RWPE2 (cell line): ENCODE data around the gene RSU1.

Experiments used
- ATAC-seq: fragments of 200-7000 bp; cut with Tn5 transposase; 3 replicates; pipeline ENCODE4 v1.9.1; 2021; ENCODE audit warnings: low read depth
- DNase-seq: peaks from one replicate; pipeline ENCODE4 v3.0.0-alpha.2; 2020; ENCODE audit warnings: low spot score
- H3K27ac ChIP-seq: fragments of 450-650 bp; 2 replicates; pipeline ENCODE4 v1.5.1; 2017; ENCODE audit warnings: mild to moderate bottlenecking; ENCODE audit not compliant: poor library complexity, severe bottlenecking
- H3K27me3 ChIP-seq: fragments of 250-450 bp; sonication (Bioruptor Pico); 2 replicates; pipeline ENCODE4 v1.5.1; 2021; ENCODE audit warnings: mild to moderate bottlenecking, moderate library complexity; ENCODE audit not compliant: insufficient read depth, poor library complexity, severe bottlenecking
- H3K36me3 ChIP-seq: fragments of 250-450 bp; sonication (Bioruptor Pico); 2 replicates; pipeline ENCODE4 v1.5.1; 2020; ENCODE audit warnings: low read depth, mild to moderate bottlenecking, moderate library complexity
- H3K4me1 ChIP-seq: fragments of 250-450 bp; sonication (Bioruptor Pico); 2 replicates; pipeline ENCODE4 v1.5.1; 2021; ENCODE audit warnings: mild to moderate bottlenecking, moderate library complexity; ENCODE audit not compliant: insufficient read depth, poor library complexity, severe bottlenecking
- H3K4me3 ChIP-seq: fragments of 250-450 bp; sonication (Bioruptor Pico); 2 replicates; pipeline ENCODE4 v1.5.1; 2021; ENCODE audit warnings: mild to moderate bottlenecking, moderate library complexity; ENCODE audit not compliant: severe bottlenecking
- H3K9me3 ChIP-seq: fragments of 250-450 bp; sonication (Bioruptor Pico); 2 replicates; pipeline ENCODE4 v1.5.1; 2021; ENCODE audit warnings: mild to moderate bottlenecking, moderate library complexity; ENCODE audit not compliant: severe bottlenecking
- TF ChIP-seq, protein P1 (sequence below): fragments of 450-650 bp; IDR thresholded peaks from one replicate; pipeline ENCODE4 v1.5.1; 2017; ENCODE audit warnings: mild to moderate bottlenecking, moderate library complexity; ENCODE audit not compliant: poor library complexity, severe bottlenecking

RSU1 gene

DNA sequence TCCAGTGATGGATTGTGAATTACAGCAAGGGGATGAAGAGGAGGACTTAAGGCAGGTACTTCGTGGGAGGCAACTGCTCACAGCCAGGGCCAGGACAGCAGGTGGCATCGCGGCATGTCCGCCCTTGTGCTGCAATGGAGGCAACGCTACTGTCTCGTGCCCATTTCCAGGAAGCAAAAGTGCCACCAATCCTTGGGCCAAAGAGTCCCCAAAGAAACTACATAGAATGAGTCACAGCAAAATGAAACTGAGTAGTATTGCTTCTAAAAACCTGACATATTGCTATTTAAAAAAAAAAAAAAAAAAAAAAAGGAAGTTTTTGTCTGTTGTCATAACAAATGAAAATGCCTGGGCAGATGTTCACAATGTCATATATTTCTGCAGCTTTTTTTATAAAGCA, 46.6 kb downstream of the RSU1 start:
- no peak for ATAC-seq
- H3K4me1 ChIP-seq, result no peaks in the 10 kb centered on the region
- no peak for DNase-seq
- H3K27ac ChIP-seq, result no peak overlapping the region
- H3K9me3 ChIP-seq, result no peaks in the 10 kb centered on the region
- no peaks in the 10 kb centered on the region for H3K27me3 ChIP-seq
- TF ChIP-seq, protein P1, sequence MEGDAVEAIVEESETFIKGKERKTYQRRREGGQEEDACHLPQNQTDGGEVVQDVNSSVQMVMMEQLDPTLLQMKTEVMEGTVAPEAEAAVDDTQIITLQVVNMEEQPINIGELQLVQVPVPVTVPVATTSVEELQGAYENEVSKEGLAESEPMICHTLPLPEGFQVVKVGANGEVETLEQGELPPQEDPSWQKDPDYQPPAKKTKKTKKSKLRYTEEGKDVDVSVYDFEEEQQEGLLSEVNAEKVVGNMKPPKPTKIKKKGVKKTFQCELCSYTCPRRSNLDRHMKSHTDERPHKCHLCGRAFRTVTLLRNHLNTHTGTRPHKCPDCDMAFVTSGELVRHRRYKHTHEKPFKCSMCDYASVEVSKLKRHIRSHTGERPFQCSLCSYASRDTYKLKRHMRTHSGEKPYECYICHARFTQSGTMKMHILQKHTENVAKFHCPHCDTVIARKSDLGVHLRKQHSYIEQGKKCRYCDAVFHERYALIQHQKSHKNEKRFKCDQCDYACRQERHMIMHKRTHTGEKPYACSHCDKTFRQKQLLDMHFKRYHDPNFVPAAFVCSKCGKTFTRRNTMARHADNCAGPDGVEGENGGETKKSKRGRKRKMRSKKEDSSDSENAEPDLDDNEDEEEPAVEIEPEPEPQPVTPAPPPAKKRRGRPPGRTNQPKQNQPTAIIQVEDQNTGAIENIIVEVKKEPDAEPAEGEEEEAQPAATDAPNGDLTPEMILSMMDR, result no peak
- H3K4me3 ChIP-seq, result no peak overlapping the region
- no peaks in the 10 kb centered on the region for H3K36me3 ChIP-seq

DNA sequence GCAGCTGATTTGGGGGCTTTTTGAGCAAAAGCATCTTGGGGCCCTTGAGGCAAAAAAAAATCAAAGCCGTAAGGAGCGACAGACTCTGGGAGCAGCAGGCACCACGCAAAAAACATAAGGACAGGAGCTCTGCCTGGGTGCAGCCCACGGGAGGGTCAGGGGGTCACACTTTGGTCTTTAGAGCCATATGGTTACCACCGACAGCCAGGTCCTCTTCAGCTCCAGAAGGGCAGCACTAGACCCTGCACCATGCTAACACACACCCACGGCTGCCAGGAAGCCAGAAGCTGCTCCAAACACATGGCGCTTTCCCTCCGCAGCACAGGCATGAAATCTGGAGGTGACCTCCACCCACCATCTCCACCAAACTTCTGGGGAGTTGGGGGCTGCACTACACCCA, 47.1 kb downstream of the RSU1 start:
- no peaks in the 10 kb centered on the region for H3K4me1 ChIP-seq
- no peak overlapping the region for H3K4me3 ChIP-seq
- no peak overlapping the region for H3K27ac ChIP-seq
- H3K36me3 ChIP-seq, result no peaks in the 10 kb centered on the region
- H3K9me3 ChIP-seq, result no peaks in the 10 kb centered on the region
- DNase-seq (no peak), ATAC-seq (no peak)
- TF ChIP-seq, protein P1, result no peak
- no peaks in the 10 kb centered on the region for H3K27me3 ChIP-seq

DNA sequence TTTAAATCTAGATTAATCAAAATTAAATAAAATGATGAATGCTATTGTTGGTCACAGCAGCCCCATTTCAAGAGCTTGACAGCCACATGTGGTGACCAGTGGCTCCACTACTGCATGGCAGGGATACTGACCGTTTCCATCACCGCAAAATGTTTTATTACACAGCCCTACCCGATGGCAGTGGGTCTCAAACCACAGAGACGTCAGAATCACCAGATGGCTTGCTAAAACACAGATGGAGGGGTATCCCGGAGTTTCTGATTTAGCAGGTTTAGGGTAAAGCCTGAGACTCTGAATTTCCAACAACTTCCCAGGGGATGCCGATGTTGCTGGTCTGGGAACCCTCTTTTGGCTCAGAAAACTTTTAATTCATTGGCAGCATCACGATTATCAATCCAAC, 47.9 kb downstream of the RSU1 start:
- no peaks in the 10 kb centered on the region for H3K9me3 ChIP-seq
- TF ChIP-seq, protein P1, result no peak
- no peaks in the 10 kb centered on the region for H3K4me1 ChIP-seq
- ATAC-seq (no peak), DNase-seq (no peak)
- no peaks in the 10 kb centered on the region for H3K36me3 ChIP-seq
- H3K4me3 ChIP-seq, result no peak overlapping the region
- H3K27ac ChIP-seq, result no peak overlapping the region
- H3K27me3 ChIP-seq, result no peaks in the 10 kb centered on the region

DNA sequence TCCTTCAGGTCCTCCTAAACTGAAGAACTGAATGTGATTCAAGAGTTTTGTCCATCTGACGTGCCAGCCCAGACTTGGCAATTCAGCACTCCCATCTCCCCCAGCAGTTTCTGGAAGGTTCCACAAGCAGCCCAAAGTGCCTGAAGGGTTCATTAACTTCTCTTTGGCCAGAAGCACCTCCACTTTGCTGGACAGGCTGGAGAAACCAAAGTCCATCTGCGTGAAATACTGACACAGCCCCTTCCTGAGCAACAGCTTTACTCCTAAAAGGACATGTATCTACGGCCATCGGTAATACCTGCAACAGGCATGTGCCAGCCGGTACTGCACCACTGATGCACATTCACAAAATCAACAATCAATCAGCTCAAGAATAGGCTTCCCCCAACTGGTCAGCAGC, 48.5 kb downstream of the RSU1 start:
- Histone ChIP-seq H3K27me3 (no peaks in the 10 kb centered on the region), H3K36me3 (no peaks in the 10 kb centered on the region)
- TF ChIP-seq, protein P1, result no peak

DNA sequence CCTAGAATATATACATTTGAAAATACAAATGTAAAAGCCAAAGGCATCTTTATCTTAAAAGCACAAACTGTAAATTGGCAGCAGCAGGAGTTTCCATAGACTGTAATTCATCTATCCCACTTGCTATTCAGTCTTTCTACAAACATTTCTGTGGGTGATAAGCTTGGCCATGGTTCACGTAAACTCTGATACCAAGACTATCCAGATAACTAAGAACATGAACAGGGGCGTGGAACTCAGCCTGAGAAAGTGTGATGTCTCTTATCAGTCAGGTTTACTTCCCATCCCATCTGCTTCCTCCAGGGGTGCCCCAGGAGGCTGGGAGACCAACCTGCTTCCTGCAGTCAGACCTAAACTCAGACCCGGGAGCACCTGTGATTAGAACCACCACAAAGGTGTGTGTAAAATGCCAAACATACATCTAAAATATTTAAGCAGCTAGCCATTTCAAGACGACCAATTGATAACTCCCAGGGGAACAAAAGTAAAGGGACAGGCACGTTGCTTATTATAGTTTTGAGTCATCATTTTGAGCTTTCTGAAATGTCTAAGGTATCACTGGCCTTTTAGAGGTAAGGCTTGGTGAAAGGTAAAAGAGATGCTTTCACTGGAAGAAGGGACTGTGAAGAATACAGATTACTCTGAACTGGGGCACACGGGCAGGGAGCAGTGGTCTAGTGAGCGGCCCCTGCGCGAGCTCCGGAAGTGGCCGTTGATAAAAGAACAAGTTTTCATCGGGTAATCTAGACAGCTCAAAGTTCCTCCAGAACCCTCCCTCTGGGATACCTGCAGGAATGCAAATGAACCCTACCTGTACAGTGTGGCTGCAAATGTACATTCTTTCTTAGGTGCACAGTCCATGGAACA, 51.5 kb downstream of the RSU1 start:
- TF ChIP-seq, protein P1, result no peak
- DNase-seq, result no peak

More for the DNA sequence above, 48.5 kb downstream of the RSU1 start:
- DNase-seq (no peak), ATAC-seq (no peak)
- Histone ChIP-seq H3K9me3 (no peaks in the 10 kb centered on the region), H3K4me3 (no peak overlapping the region), H3K27ac (no peak overlapping the region), H3K4me1 (no peaks in the 10 kb centered on the region)

More for the DNA sequence above, 51.5 kb downstream of the RSU1 start:
- Histone ChIP-seq H3K27me3 (no peaks in the 10 kb centered on the region), H3K4me3 (no peak overlapping the region), H3K36me3 (no peaks in the 10 kb centered on the region), H3K4me1 (no peaks in the 10 kb centered on the region), H3K27ac (no peak overlapping the region), H3K9me3 (no peaks in the 10 kb centered on the region)
- no peak for ATAC-seq
